Kidney capillary endothelial cell (primary cell): ENCODE measurements around the gene FAM222B.
"Not testable (repeated sequence)": the region's sequence is repeated elsewhere in the genome, so short reads cannot be mapped to it uniquely, and the experiment has no call there.

Experiments used
- DNase-seq: peaks from one replicate; pipeline ENCODE4 v3.0.0-alpha.2; 2018; ENCODE audit warnings: low spot score

FAM222B gene

DNA sequence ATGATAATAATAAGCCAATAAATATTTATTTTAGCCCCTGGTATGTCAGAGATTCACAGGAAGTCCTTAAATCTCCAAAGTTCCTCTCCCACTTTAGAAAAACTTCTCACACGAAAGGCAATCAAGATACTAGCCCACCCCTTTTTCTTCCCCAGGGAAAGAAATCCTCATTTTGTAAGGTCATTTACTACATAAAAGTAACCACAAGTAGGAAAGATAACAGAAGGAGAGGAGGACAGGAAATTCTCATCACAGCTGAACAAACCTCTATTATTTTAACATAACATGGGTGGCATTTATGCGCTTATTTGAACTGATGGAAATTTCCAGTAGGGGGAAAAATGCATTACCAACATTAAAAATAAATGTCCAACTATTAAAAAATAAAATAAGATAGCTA is 3.4 kb downstream of the FAM222B start:
- no peak for DNase-seq

GRCh38 chr17:28836541-28836940 is 6.0 kb downstream of the FAM222B start:
- not testable (repeated sequence) for DNase-seq

DNA sequence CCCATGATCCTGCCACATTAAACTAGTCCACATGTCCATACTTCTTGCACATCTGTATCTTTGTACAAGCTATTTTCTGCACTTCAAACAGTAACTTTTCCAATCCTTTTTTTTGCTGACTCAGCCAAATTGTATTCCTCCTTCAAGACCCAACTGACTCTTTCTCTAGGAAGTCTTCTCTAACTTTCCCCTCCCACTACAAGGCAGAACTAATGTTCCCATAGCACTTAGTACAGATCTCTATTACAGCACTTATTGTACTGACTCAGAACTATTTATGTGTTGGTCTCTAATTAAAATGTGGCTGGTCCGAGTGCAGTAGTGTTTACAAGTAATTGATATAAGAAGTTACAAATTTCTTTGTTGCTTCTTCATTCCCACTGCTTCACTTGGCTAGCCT is 8.2 kb downstream of the FAM222B start:
- no peak for DNase-seq

GRCh38 chr17:28828294-28829040 is 14.1 kb downstream of the FAM222B start:
- DNase-seq: no peak

DNA sequence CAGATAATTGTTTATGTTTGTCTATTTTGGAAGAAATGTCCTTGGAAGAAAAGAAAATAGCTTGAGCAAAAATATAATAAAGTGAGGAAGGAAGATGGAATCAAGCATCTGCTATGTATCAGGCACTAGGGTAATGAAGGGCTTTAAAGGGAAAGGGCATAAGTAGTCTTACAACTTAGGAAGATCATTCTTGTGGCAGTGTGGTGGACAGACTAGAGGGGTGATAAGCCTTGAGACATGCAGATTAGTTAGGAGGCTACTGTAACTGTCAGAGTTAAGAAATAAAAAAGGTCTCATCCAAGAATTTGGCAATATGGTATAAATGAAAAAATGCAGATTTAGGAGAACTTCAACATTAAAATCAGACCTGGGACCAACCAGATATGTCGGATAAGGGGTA is 14.9 kb downstream of the FAM222B start:
- DNase-seq: no peak

DNA sequence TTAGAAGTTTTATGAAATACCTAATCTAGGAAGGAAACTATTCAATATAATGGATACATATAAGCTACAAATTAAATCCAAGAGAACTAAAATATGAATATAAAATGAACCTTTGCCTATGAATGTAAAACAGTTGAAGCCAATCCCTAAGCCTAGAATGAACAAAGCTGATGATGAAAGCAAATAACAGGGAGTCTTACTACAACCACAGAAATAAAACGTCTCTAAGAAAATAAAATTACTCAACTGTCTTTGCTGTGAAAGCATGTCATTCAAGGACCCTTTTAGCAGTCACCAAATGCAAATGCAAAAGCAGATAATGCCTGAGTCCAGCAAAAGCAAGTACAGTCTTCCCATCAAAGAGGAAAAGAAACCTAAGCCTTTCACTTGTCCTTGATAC is 23.0 kb downstream of the FAM222B start:
- DNase-seq: no peak

DNA sequence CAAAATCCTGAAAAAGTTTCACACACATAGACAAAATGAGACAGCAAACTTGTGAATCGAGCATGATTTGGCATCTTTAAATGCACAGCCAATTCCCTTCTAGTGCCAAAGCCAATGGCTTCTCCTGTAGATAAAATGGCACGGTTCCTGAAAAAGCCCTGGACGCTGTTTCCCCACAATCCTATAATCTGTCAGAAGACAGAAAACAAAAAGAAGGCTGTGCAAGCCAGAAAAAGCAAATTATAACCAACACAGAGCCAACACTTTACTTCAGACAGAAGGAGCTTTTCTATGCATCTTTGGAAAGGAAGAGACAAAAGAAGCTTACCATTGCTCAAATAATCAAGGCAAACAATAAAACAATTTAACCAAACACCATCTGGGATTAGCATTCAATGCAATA is 23.8 kb downstream of the FAM222B start:
- no peak for DNase-seq

- DNase-seq: no peak
Observed at GRCh38 chr17:28816540-28816939, 26.1 kb downstream of the FAM222B start.

DNA sequence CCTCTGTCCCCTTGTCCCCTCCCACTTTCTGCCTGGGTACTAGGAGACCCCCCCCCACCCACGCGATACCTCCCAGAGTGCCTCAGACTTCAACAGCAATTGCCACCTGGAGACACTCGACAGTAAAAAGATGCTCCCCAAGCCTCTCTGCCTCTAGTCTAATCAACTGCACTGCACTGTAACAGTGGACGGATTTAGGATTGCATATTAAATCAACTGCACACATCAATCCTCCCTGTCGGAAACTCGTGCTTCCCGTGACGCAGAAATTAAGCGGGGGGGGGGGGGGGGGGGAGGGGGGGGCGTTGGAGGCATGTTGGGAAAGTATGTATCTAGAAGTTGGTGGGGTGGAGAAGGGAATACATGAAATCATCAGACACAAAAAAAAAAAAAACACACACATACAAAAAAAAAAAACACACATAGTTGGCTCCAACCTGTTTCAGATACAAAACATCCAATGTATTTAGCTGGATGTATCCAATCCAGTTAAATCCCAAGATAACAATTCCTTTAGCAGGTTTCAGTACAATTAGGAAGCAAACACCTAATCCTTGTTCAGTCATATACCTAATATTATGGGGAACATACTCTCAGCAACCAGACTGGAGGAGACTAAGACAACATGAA is 29.7 kb downstream of the FAM222B start:
- peak; percentile 78 for DNase-seq

- DNase-seq: peak; percentile 94
Observed at GRCh38 chr17:28812091-28812747, 30.4 kb downstream of the FAM222B start.

DNA sequence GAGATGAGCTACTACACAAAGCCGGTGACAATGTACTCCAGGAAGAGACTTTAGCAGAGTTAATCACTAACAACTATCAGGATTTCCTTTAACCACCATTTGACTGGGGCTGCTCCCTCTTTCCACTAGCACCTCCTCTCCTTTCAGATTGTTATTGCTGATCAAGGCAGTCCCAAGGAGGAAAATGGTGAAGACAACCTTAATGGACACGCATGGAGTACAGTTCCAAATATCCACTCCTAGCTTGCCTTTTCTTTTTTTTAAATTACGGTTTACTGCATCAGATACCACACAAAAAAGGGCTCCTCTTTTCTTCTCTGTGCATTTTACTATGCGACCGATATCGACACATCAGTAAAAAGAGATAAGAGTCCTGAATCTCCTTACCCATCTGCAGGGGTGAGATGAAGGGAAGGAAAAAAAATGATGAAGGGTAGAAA is 30.9 kb downstream of the FAM222B start:
- peak; percentile 38 for DNase-seq

DNA sequence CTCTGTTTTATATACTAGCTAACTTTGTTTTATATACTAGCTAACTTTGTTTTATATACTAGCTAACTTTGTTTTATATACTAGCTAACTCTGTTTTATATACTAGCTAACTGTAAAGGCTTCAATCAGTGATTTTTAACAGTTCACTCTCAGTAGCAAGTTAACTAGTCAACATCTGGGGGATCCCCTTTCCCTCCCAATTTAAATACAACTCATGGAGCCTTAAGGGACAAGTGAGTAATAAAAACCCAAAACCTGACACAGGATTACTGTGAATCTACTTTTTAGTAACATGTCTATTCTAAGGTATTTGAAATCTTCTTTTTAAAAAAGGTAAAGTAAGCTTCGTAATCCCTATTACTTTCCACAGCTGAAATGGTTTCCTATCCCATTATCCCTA is 32.2 kb downstream of the FAM222B start:
- no peak for DNase-seq

GRCh38 chr17:28807925-28808634 is 34.5 kb downstream of the FAM222B start:
- peak; percentile 52 for DNase-seq

GRCh38 chr17:28796062-28796461 is 46.5 kb downstream of the FAM222B start:
- no peak for DNase-seq

GRCh38 chr17:28794846-28795441 is 47.6 kb downstream of the FAM222B start:
- not testable (repeated sequence) for DNase-seq

DNA sequence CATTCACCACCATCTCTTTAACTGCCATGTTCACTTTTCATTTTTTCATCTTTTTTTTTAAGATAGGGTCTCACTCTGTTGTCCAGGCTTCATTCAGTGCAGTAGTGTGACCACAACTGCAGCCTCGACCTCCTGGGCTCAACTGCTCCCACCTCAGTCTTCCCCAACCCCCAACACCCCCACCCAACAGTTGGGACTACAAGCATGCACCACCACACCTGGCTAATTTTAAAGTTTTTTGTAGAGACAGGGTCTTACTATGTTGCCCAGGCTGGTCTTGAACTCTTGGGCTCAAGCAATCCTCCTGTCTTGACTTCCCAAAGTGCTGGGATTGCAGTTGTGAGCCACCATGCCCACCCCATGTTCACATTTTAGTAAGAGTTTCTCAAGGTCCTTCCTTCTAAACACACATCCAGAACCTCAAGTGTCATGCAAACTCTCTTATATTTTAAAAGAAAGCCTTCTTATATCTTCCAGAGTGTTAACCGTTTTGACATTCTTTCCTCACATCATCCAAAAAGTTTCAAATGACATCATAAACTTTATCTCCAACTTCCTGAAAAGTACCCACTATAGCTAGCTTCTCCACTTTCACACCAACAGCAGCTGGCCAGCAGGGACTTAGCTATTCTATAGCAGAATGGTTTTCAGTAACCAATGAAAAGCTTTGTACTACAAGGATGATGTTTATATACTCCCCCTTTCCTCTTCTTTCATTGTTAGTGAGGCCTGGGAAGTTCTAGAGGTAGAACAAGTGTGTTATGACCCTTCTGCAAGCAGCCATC is 49.5 kb downstream of the FAM222B start:
- DNase-seq: no peak

DNA sequence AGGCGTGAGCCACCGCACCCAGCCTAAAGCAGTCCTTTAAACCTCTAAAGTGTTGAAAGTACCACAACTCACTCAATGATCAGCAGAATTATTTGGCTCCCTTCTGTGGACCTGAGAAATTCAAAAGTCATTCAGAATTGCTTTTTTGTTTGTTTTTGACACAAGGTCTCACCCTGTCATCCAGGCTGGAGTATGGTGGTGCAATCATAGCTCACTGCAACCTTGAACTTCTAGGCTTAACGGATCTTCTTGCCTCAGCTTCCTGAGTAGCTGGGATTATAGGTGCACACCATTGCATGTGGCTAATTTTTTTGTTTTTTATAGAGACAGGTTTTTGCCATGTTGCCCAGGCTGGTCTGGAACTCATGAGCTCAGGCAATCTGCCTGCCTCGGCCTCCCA is 54.5 kb downstream of the FAM222B start:
- no peak for DNase-seq

DNA sequence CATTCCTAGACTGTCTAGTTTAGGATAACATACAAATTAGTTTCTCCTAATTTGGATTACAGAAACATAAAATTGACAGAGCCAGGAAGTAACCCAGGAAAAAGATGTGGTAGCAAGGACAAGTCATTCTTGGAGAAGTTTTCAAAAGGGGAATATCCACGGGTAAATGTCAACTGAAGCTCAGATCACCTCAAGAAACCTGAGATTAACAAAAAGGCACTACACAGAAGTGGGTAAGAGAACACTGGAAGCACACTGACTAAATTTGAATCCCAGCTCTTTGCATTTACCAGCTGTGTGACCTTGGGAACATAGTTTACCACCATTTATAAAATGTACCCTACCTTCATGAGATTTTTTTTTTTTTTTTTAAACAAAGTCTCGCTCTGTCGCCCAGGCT is 59.4 kb downstream of the FAM222B start:
- DNase-seq: no peak

DNA sequence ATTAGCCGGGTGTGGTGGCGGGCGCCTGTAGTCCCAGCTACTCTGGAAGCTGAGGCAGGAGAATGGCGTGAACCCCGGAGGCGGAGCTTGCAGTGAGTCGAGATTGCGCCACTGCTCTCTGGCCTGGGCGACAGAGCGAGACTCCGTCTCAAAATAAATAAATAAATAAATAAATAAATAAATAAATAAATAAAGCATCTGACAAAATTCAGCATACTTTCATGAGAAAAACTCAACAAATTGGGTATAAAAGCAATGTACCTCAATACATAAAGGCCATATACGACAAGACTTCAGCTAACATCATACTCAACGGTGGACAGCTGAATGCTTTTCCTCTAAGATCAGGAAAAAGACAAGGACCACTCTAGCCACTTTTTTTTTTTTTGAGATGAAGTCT is 63.0 kb downstream of the FAM222B start:
- DNase-seq: not testable (repeated sequence)

DNA sequence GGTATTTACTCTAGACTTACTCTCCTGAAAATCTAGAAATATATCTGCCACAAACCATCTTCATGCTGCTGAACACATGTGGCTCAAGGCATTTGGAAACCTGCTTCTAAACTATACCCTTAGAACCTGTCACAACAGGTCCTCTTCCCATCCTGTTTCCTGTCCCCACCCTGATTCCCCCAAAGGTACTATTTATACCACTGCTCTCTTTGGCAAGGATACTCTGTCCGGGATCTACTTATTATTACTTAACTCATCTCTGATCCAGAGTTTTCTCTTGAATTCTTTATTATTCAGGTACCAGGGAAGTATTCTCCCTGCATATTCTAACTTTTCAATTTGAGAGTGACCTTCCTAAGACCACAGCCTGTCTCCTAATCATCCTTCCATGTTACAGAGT is 65.4 kb downstream of the FAM222B start:
- no peak for DNase-seq

DNA sequence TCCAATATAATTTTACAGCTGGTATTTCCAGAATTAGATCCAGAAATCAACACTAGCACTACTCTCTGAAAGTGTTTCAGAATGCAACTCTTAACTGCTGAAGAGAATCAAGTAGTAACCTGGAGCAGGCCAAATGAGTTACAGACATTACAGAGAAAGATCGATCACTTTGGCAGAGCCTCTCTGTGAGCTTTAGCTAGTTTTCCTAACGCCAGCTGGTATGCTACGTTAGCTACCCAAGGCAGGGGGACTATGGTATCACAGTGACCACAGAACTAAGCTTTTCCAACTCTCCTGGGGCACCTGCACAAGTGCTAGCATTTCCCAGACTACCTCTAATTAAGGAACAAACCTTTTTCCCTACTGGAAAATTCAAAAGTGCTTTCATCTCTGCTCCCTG is 68.4 kb downstream of the FAM222B start:
- DNase-seq: no peak
